Tibial nerve (tissue), 4 donors: ENCODE data around the gene AK4.

ENCODE experiments used
- EP300 ChIP-seq, 2 donors: sonication (generic); formaldehyde crosslinking; IDR thresholded peaks; one replicate each; pipeline ENCODE4 v1.6.1; 2017; ENCODE audit warnings: antibody characterized with exemption in 2 of 2, mild to moderate bottlenecking in 1 of 2
- TF ChIP-seq, protein P1 (sequence below), 5 experiments: fragments of 200-600 bp in 3 of 5; fragments of 450-650 bp in 2 of 5; sonication (generic) in 3 of 5; IDR thresholded peaks; one replicate each; pipeline ENCODE4 v1.5.1; 2016 to 2019; ENCODE audit warnings: antibody characterized with exemption in 5 of 5, mild to moderate bottlenecking in 3 of 5, moderate library complexity in 2 of 5

- TF ChIP-seq, protein P1, sequence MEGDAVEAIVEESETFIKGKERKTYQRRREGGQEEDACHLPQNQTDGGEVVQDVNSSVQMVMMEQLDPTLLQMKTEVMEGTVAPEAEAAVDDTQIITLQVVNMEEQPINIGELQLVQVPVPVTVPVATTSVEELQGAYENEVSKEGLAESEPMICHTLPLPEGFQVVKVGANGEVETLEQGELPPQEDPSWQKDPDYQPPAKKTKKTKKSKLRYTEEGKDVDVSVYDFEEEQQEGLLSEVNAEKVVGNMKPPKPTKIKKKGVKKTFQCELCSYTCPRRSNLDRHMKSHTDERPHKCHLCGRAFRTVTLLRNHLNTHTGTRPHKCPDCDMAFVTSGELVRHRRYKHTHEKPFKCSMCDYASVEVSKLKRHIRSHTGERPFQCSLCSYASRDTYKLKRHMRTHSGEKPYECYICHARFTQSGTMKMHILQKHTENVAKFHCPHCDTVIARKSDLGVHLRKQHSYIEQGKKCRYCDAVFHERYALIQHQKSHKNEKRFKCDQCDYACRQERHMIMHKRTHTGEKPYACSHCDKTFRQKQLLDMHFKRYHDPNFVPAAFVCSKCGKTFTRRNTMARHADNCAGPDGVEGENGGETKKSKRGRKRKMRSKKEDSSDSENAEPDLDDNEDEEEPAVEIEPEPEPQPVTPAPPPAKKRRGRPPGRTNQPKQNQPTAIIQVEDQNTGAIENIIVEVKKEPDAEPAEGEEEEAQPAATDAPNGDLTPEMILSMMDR (IDR thresholded peaks at IDR 0.05), result no peak
- TF ChIP-seq EP300 (IDR thresholded peaks at IDR 0.05), result no peak
Observed at GRCh38 chr1:65182658-65183268, 34.8 kb downstream of the AK4 start.
